ENCODE data around the gene NEAT1.

Gene NEAT1

GRCh38 chr11:65396769-65397745, 25.5 kb upstream of the NEAT1 start:
- Mint-ChIP-seq H3K4me1 (ENCODE audit: low read depth) (peaks cover under 1% of the 10 kb centered on the region), H3K27ac (peak overlapping the region; percentile 8), H3K4me3 (no peak overlapping the region), H3K9me3 (no peaks in the 10 kb centered on the region), H3K27me3 (no peaks in the 10 kb centered on the region), H3K36me3 (ENCODE audit: low read depth) (peaks cover 82% of the 10 kb centered on the region)
- DNase-seq: no peak

DNA sequence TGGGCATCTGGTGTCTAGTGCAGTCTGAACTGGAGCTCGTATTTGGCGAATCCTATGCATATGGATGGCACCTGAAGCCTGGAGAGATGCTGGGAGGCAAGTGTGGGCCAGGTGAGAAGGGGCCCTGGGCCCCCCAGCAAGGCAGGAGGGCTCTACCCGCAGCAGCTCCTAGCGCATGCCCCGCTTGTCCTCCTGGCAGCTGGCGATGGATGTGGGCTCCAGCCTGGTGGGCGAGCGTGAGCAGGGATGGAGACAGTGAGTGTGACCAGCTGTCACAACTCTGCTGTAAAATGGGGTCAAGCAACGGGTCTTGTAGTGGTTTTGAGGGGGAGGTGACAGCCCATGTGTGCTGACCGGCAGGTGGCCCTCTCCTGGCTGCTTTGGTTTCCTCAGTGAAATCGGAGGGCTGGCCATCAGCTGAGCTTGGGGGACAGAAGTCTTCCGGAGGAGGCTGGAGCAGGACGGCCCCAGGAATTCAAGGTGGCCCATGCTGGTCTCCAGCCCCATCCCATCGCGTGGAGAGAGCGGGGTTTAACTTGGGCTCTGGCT, 24.2 kb upstream of the NEAT1 start:
- Mint-ChIP-seq H3K27me3 (no peaks in the 10 kb centered on the region), H3K9me3 (no peaks in the 10 kb centered on the region), H3K4me1 (ENCODE audit: low read depth) (peaks cover under 1% of the 10 kb centered on the region), H3K4me3 (no peak overlapping the region), H3K36me3 (ENCODE audit: low read depth) (peaks cover 77% of the 10 kb centered on the region), H3K27ac (no peak overlapping the region)
- no peak for DNase-seq

- no peak overlapping the region for H3K4me3 Mint-ChIP-seq
- peaks cover 3% of the 10 kb centered on the region for H3K4me1 Mint-ChIP-seq (ENCODE audit: low read depth)
- H3K27ac Mint-ChIP-seq: no peak overlapping the region
- H3K9me3 Mint-ChIP-seq: no peaks in the 10 kb centered on the region
- H3K27me3 Mint-ChIP-seq: no peaks in the 10 kb centered on the region
- H3K36me3 Mint-ChIP-seq (ENCODE audit: low read depth): peaks cover 81% of the 10 kb centered on the region
- DNase-seq: no peak
Measured at GRCh38 chr11:65399249-65399648, 23.3 kb upstream of the NEAT1 start.

DNA sequence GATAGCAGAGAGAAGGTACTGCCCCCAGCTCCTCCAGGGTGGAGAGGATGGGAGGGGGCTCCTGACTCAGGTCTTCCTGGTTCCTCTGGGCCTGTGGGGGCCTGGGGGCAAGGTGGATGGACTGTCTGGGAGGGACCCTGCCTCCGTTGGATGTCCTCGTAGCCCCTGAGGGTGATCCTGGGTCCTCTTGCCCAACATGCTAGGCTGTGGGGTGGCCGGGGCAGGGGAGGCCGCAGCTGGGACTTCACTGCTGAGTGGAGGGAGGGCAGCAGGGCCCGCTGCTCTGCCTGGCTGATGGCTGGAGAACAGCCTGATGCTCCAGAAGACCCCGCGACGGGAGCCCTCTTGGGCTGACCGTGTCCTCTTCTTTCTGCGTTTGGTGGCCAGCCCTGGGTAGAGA, 22.8 kb upstream of the NEAT1 start:
- H3K27ac Mint-ChIP-seq: no peak overlapping the region
- DNase-seq: no peak
- H3K36me3 Mint-ChIP-seq (ENCODE audit: low read depth): peaks cover 83% of the 10 kb centered on the region
- no peaks in the 10 kb centered on the region for H3K9me3 Mint-ChIP-seq
- H3K4me1 Mint-ChIP-seq (ENCODE audit: low read depth): peaks cover 3% of the 10 kb centered on the region
- no peaks in the 10 kb centered on the region for H3K27me3 Mint-ChIP-seq
- no peak overlapping the region for H3K4me3 Mint-ChIP-seq

GRCh38 chr11:65400307-65401072, 22.1 kb upstream of the NEAT1 start:
- Mint-ChIP-seq H3K9me3 (no peaks in the 10 kb centered on the region), H3K27ac (peak overlapping the region; percentile 59), H3K27me3 (no peaks in the 10 kb centered on the region), H3K36me3 (ENCODE audit: low read depth) (peaks cover 83% of the 10 kb centered on the region), H3K4me1 (ENCODE audit: low read depth) (peaks cover 3% of the 10 kb centered on the region), H3K4me3 (no peak overlapping the region)
- no peak for DNase-seq

DNA sequence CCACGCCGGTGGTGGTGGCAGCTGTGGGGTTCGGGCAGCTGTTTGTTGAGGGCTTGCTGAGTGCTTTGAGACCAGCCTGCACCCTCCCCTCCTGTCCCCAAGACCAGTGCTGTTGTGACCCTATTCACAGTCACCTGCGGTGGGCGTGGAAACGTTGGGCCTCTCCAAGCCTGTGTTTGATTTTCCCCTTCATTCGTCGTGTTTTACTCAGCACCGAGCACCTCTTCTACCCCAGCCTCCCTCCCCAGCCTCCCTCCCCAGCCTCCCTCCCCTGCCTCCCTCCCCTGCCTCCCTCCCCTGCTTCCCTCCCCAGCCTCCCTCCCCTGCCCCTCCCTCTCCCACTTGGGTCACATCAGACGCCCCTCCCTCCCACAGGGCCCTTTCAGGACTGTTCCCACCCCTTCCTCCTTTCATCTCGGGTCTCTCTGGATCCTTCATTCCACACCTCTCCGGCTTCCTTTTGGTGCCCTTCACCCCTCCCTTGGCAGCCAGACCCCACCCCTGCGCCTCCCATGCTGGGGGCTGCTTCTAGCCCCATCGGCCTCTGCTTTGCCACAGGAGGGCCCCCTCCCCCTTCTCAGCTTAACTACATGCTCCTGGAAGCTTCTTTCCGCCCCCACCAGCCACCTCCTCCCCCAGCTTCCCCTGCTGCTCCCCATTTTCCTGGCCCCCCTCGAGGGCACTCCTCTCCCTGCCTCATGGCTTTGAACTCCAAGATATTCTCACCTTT, 21.4 kb upstream of the NEAT1 start:
- DNase-seq: no peak
- H3K36me3 Mint-ChIP-seq (ENCODE audit: low read depth): peaks cover 81% of the 10 kb centered on the region
- no peaks in the 10 kb centered on the region for H3K27me3 Mint-ChIP-seq
- H3K27ac Mint-ChIP-seq: peak overlapping the region; percentile 8
- no peaks in the 10 kb centered on the region for H3K9me3 Mint-ChIP-seq
- H3K4me1 Mint-ChIP-seq (ENCODE audit: low read depth): peaks cover 3% of the 10 kb centered on the region
- no peak overlapping the region for H3K4me3 Mint-ChIP-seq

GRCh38 chr11:65401803-65402248, 20.8 kb upstream of the NEAT1 start:
- no peaks in the 10 kb centered on the region for H3K27me3 Mint-ChIP-seq
- DNase-seq: no peak
- no peaks in the 10 kb centered on the region for H3K9me3 Mint-ChIP-seq
- peaks cover 83% of the 10 kb centered on the region for H3K36me3 Mint-ChIP-seq (ENCODE audit: low read depth)
- H3K4me1 Mint-ChIP-seq (ENCODE audit: low read depth): peaks cover 3% of the 10 kb centered on the region
- H3K27ac Mint-ChIP-seq: peak overlapping the region; percentile 8
- H3K4me3 Mint-ChIP-seq: no peak overlapping the region

GRCh38 chr11:65402790-65403189, 19.8 kb upstream of the NEAT1 start:
- H3K27ac Mint-ChIP-seq: no peak overlapping the region
- DNase-seq: no peak
- no peaks in the 10 kb centered on the region for H3K27me3 Mint-ChIP-seq
- H3K9me3 Mint-ChIP-seq: no peaks in the 10 kb centered on the region
- no peak overlapping the region for H3K4me3 Mint-ChIP-seq
- H3K4me1 Mint-ChIP-seq (ENCODE audit: low read depth): peaks cover 3% of the 10 kb centered on the region
- peaks cover 83% of the 10 kb centered on the region for H3K36me3 Mint-ChIP-seq (ENCODE audit: low read depth)

DNA sequence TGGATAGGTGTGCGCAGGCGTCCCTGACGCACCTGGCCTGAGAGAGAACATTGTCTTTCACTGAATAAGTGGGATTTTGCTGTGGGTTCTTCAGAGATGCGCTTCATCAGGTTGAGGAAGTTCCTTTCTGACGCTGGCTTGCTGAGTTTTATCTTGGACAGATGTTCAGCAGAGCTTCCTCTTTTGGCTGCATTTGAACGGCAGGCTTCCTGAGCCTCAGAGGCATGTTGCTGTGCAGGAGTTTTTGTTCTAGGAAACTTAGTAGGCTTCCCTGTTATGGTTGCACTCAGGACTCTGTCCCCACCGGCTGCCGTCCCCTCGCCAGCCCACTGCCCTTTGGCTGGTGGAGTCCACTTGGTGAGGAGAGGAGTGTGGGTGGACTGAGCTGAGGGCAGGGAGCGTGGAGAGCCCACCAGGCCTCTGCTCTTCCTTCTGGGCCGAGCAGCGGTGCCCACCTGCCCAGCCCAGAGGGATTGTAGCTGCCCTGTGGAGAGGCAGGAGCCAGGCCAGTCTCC, 18.9 kb upstream of the NEAT1 start:
- Mint-ChIP-seq H3K4me3 (no peak overlapping the region), H3K27me3 (no peaks in the 10 kb centered on the region), H3K9me3 (no peaks in the 10 kb centered on the region), H3K36me3 (ENCODE audit: low read depth) (peaks cover 82% of the 10 kb centered on the region), H3K4me1 (ENCODE audit: low read depth) (peaks cover 3% of the 10 kb centered on the region), H3K27ac (peak overlapping the region; percentile 26)
- DNase-seq: no peak

DNA sequence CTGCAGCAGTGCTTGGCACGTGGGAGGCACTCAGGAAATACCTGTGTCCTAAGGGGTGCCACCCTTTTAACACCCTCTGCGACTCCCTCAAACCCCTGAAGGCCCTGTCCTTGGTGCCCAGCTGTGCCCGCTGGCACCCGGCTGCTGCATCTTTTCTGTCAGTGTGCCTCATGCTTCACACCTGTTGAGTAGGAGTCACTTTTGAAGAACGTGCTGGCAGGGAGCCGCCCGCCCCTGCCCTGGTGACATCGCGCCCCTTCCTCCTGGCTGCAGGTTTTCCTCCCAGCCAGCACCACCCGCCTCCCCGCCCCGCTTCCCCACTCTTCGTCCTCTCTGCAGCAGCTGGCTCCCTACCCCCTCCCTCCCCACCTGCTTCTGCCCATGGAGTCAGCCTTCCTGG, 18.4 kb upstream of the NEAT1 start:
- Mint-ChIP-seq H3K27ac (no peak overlapping the region), H3K4me1 (ENCODE audit: low read depth) (peaks cover 3% of the 10 kb centered on the region), H3K9me3 (no peaks in the 10 kb centered on the region), H3K36me3 (ENCODE audit: low read depth) (peaks cover 82% of the 10 kb centered on the region), H3K27me3 (no peaks in the 10 kb centered on the region), H3K4me3 (no peak overlapping the region)
- DNase-seq: no peak

DNA sequence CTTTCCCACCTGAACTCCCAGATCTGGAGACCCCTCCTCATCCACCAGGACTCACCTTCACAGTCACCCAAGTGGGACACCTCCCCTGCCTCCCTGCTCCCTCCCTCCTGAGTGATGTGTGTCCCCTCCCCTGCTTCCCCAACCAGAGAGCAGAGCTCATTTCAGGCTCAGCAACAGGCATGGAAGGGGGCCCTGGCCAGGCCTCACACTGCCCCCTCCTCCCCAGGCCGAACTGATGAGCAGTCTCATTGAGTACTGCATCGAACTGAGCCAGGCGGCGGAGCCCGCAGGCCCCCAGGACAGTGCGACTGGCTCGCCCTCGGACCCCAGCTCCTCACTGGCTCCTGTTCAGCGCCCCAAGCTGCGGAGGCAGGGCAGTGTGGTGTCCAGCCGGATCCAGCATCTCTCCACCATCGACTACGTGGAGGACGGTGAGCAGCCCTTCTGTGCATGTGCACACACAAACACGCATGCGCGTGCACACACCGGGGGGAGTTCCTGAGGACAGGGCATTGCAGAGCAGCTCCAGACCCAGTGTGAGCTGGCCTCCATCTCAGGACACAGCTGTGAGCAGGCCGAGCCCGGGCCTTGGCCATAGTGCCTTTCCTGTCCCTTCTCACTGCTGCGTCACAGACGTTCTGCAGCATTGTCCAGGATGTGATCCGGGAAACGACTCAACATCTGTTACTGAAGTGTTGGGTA, 17.8 kb upstream of the NEAT1 start:
- H3K4me3 Mint-ChIP-seq: no peak overlapping the region
- no peak overlapping the region for H3K27ac Mint-ChIP-seq
- peaks cover 3% of the 10 kb centered on the region for H3K4me1 Mint-ChIP-seq (ENCODE audit: low read depth)
- H3K36me3 Mint-ChIP-seq (ENCODE audit: low read depth): peaks cover 82% of the 10 kb centered on the region
- no peaks in the 10 kb centered on the region for H3K27me3 Mint-ChIP-seq
- no peak for DNase-seq
- H3K9me3 Mint-ChIP-seq: no peaks in the 10 kb centered on the region

DNA sequence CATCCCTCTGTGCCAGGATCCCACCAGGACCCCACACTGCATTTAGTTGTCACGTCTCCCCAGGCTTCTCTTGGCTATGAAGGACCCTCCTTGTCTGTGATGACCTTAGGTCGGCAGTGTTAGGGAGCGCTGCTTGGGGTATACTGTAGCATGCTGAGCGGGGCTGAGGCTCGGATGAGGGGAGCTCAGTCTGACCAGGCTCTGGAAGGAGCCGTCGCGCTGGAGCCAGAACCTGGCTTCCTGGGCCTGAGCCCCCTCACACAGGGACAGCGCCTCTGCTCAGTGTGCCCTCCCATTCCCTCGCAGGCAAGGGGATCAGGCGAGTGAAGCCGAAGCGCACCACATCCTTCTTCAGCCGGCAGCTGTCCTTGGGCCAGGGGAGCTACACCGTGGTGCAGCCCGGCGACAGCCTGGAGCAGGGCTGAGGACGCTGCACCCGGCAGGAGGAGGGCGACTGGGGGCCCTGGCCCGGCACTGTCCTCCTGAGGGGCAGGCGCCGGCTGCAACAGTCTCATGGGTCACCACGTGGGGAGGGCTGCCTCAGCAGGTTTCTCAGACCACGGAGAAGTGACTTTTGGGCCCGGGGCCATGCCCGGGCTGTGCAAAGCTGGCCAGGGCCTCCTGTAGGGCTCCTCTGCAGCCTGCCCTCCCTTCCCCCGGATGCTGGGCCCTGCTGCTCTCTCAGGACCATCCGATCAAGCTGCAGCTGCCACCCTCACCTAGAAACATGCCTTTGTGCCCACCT, 11.5 kb upstream of the NEAT1 start:
- H3K4me3 Mint-ChIP-seq: no peak overlapping the region

DNA sequence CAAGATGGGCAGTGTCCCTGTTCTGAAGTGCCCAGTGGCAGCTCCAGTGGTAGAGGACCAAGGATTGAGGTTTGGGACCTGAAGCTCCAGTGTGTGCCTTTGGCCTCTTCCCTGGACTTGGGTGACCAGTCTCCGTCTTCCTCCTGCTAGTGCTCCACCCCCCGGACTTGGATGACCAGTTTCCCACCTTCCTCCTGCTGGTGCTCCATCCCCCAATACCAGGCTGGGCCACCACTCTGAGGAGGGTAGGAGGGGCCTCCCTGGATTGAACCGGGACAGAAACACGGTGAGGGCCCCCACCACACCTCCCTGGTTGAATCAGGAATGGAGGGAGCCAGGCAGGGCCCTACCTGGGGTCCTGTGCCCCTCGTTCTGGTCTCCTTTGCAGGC, 10.9 kb upstream of the NEAT1 start:
- peaks cover 66% of the 10 kb centered on the region for H3K36me3 Mint-ChIP-seq (ENCODE audit: low read depth)
- no peak for DNase-seq

More for the DNA sequence above, 11.5 kb upstream of the NEAT1 start:
- no peaks in the 10 kb centered on the region for H3K27me3 Mint-ChIP-seq
- no peak overlapping the region for H3K27ac Mint-ChIP-seq
- no peak for DNase-seq
- peaks cover 68% of the 10 kb centered on the region for H3K36me3 Mint-ChIP-seq (ENCODE audit: low read depth)
- peaks cover 6% of the 10 kb centered on the region for H3K4me1 Mint-ChIP-seq (ENCODE audit: low read depth)
- H3K9me3 Mint-ChIP-seq: no peaks in the 10 kb centered on the region

More for the DNA sequence above, 10.9 kb upstream of the NEAT1 start:
- Mint-ChIP-seq H3K9me3 (no peaks in the 10 kb centered on the region), H3K4me1 (ENCODE audit: low read depth) (peaks cover 12% of the 10 kb centered on the region), H3K4me3 (no peak overlapping the region), H3K27me3 (no peaks in the 10 kb centered on the region), H3K27ac (no peak overlapping the region)

All from activated T-cell treated with anti-CD3 and anti-CD28 coated beads, Interleukin-2, amount 50 U/mL, for 24 hours (primary cell).